K562 (cell line): Measurements from ENCODE around the gene SLC43A2. TPM values are rescaled to one million over a fixed set of nuclear protein-coding genes. Genes with fewer than 3 reads are reported as not detected.
"Not testable (repeated sequence)": the region's sequence is repeated elsewhere in the genome, so short reads cannot be mapped to it uniquely, and the experiment has no call there.

Experiments
- ATAC-seq: fragments of 200-7000 bp; cut with Tn5 transposase; 3 replicates; pipeline ENCODE4 v1.9.1; 2020; ENCODE audit warnings: moderate library complexity
- BruUV-seq: library from RNA; stranded (reverse); fragments of 400-500 nt; replicated peaks from 2 replicates; lab custom pipeline; 2021; lab: Mats Ljungman, UMichigan
- CTCF ChIA-PET: fragments of 300-600 bp; formaldehyde crosslinking; extraction: SDS; loops from one replicate; lab custom pipeline; 2021; ENCODE audit warnings: low intra/inter-chr PET ratio; lab: Yijun Ruan, JAX
- POLR2A ChIA-PET: fragments of 300-600, 350-650 bp; sonication (Branson Sonifier 250); formaldehyde crosslinking; extraction: SDS; loops from one replicate; lab custom pipeline; 2021; ENCODE audit warnings: antibody characterized with exemption, inconsistent platforms; lab: Yijun Ruan, JAX
- DNase-seq, 4 experiments: peaks; one replicate each; pipeline versions ENCODE4 v3.0.0 to v3.0.0-alpha.2; 2011 to 2018; ENCODE audit warnings: low spot score in 3 of 4, mixed read lengths in 3 of 4; ENCODE audit errors: extremely low read depth in 1 of 4
- FAIRE-seq: peaks from 2 replicates; lab custom pipeline; 2011; peaks lifted over from hg19 to GRCh38; lab: Jason Lieb, UNC
- H2AFZ ChIP-seq: 2 replicates; pipeline ENCODE4 v1.6.0; 2011; ENCODE audit warnings: low read depth, low read length, control low read depth, inconsistent platforms
- H3K27ac ChIP-seq: fragments of 200-600 bp; 3 replicates; pipeline ENCODE4 v1.8.0; 2011; ENCODE audit warnings: low read depth, mild to moderate bottlenecking, control low read depth, inconsistent platforms, low read length, moderate library complexity, mixed read lengths; ENCODE audit errors: extremely low read depth
- H3K27me3 ChIP-seq, 2 experiments: fragments of 300-600 bp in 1 of 2; 2 replicates in 1 of 2; 3 replicates in 1 of 2; pipeline versions ENCODE4 v1.6.0 to v1.8.0; 2011; ENCODE audit warnings: inconsistent platforms in 2 of 2, low read length in 2 of 2, mild to moderate bottlenecking in 1 of 2, mixed read lengths in 1 of 2, moderate library complexity in 1 of 2; ENCODE audit not compliant: control insufficient read depth in 2 of 2, insufficient read depth in 2 of 2
- H3K36me3 ChIP-seq: fragments of 300-600 bp; 3 replicates; pipeline ENCODE4 v1.8.0; 2011; ENCODE audit warnings: mild to moderate bottlenecking, low read length, inconsistent platforms; ENCODE audit not compliant: control insufficient read depth, insufficient read depth
- H3K4me1 ChIP-seq, 2 experiments: fragments of 200-600 bp in 1 of 2; replicated peaks in 1 of 2; 2 replicates in 1 of 2; 3 replicates in 1 of 2; pipeline versions ENCODE4 v1.5.1 to v1.8.0; 2011; ENCODE audit warnings: inconsistent platforms in 2 of 2, low read length in 2 of 2, mild to moderate bottlenecking in 1 of 2, mixed read lengths in 1 of 2, moderate library complexity in 1 of 2; ENCODE audit not compliant: control insufficient read depth in 2 of 2, insufficient read depth in 2 of 2
- H3K4me2 ChIP-seq: 2 replicates; pipeline ENCODE4 v1.6.1; 2011; ENCODE audit warnings: low read length, control low read depth, inconsistent platforms, mixed read lengths; ENCODE audit not compliant: insufficient read depth
- H3K4me3 ChIP-seq: fragments of 200-600 bp; sonication (generic), shearing (Covaris generic); 2 replicates; pipeline ENCODE4 v1.5.1; 2016; ENCODE audit warnings: control low read depth, inconsistent platforms
- H3K79me2 ChIP-seq: fragments of 200-600 bp; 3 replicates; pipeline ENCODE4 v1.8.0; 2011; ENCODE audit warnings: low read length, inconsistent platforms; ENCODE audit not compliant: control insufficient read depth, insufficient read depth
- H3K9ac ChIP-seq, 2 experiments: 2 replicates each; pipeline versions ENCODE4 v1.6.0 to v1.6.1; 2011; ENCODE audit warnings: low read depth in 2 of 2, low read length in 2 of 2, control low read depth in 1 of 2, inconsistent platforms in 1 of 2, mild to moderate bottlenecking in 1 of 2, mixed read lengths in 1 of 2; ENCODE audit not compliant: insufficient read depth in 1 of 2
- H3K9me1 ChIP-seq: one replicate; pipeline ENCODE4 v1.6.0; 2011; ENCODE audit warnings: inconsistent platforms, mild to moderate bottlenecking, low read length, moderate library complexity; ENCODE audit not compliant: control insufficient read depth, insufficient read depth
- H3K9me3 ChIP-seq: replicated peaks from 2 replicates; pipeline ENCODE4 v1.5.1; 2011; ENCODE audit warnings: low read depth, low read length, inconsistent platforms; ENCODE audit not compliant: control insufficient read depth, insufficient read depth
- H4K20me1 ChIP-seq: replicated peaks from 2 replicates; pipeline ENCODE4 v1.6.1; 2011; ENCODE audit warnings: low read length, inconsistent platforms, mixed read lengths; ENCODE audit not compliant: control insufficient read depth, insufficient read depth
- ADNP ChIP-seq: fragments of 200-800 bp; sonication (Bioruptor generic); IDR thresholded peaks from 2 replicates; pipeline ENCODE4 v1.6.1; 2016; ENCODE audit warnings: missing genetic modification characterization, missing compliant biosample characterization
- BHLHE40 ChIP-seq: IDR thresholded peaks from 2 replicates; pipeline ENCODE4 v1.6.1; 2011; ENCODE audit warnings: low read length, improper control_type of control experiment
- FIP1L1 ChIP-seq: fragments of 200-400 bp; formaldehyde crosslinking; IDR thresholded peaks from 2 replicates; pipeline ENCODE4 v1.6.1; 2018; ENCODE audit warnings: mild to moderate bottlenecking, low read depth, low read length; ENCODE audit not compliant: poor library complexity, severe bottlenecking
- FUS ChIP-seq: fragments of 200-400 bp; formaldehyde crosslinking; optimal IDR thresholded peaks from 2 replicates; pipeline ENCODE3; 2017; ENCODE audit warnings: low read depth, low read length
- NCOA4 ChIP-seq: fragments of 450-650 bp; IDR thresholded peaks from 2 replicates; pipeline ENCODE4 v1.6.1; 2018; ENCODE audit warnings: mild to moderate bottlenecking; ENCODE audit not compliant: partially characterized antibody
- NRF1 ChIP-seq, 2 experiments: fragments of 450-650 bp; IDR thresholded peaks in 1 of 2; conservative IDR thresholded peaks in 1 of 2; 2 replicates each; pipeline ENCODE4 v1.6.1; 2014; ENCODE audit warnings: mild to moderate bottlenecking in 2 of 2
- PHF8 ChIP-seq: fragments of 200-600 bp; sonication (generic); IDR thresholded peaks from 2 replicates; pipeline ENCODE4 v1.6.1; 2012; ENCODE audit warnings: mixed run types, mild to moderate bottlenecking, inconsistent platforms, low read length, moderate library complexity, borderline replicate concordance
- TARDBP ChIP-seq: fragments of 450-650 bp; IDR thresholded peaks from 2 replicates; pipeline ENCODE4 v1.6.1; 2016
- ZFX ChIP-seq: sonication (generic); formaldehyde crosslinking; IDR thresholded peaks from 2 replicates; pipeline ENCODE4 v1.8.0; 2022; ENCODE audit warnings: mild to moderate bottlenecking, missing genetic modification reagents, moderate library complexity
- ZNF696 ChIP-seq: fragments of 250-450 bp; sonication (Bioruptor Pico); conservative IDR thresholded peaks from 2 replicates; pipeline ENCODE4 v1.4.0; 2020; ENCODE audit warnings: mild to moderate bottlenecking, moderate library complexity
- ZZZ3 ChIP-seq: fragments of 450-650 bp; IDR thresholded peaks from 2 replicates; pipeline ENCODE4 v1.6.1; 2016; ENCODE audit warnings: antibody characterized with exemption, mild to moderate bottlenecking, moderate library complexity
- WGBS: fragments of 100-300 bp; shearing (Covaris generic); methylation state at CpG from one replicate; pipeline ENCODE4 v1.1.6; 2016; ENCODE audit warnings: low coverage, mixed read lengths; ENCODE audit not compliant: insufficient coverage; ENCODE audit errors: missing lambda C conversion rate; 5-methylcytosine and 5-hydroxymethylcytosine counted together
- in situ Hi-C: fragments of 300-500 bp; cut with MboI; formaldehyde crosslinking; loops from 4 replicates; pipeline ENCODE4 v1.15.0; 2018; ENCODE audit warnings: inconsistent platforms, mixed read lengths
- intact Hi-C: fragments of 100-400 bp; cut with micrococcal nuclease; formaldehyde crosslinking; loops from 2 replicates; pipeline ENCODE4 v1.14.2; 2022
- polyA plus RNA-seq, 8 experiments: library from polyadenylated mRNA; depleted of rRNA in 4 of 8; stranded (reverse) in 5 of 8; unstranded in 3 of 8; fragments of >200 nt; fragmentation: Nextera tagmentation in 2 of 8; fragmentation: Illumina TruSeq in 1 of 8; extraction: Ambion mirVana in 2 of 8; extraction: Trizol in 1 of 8; gene quantifications; 2 replicates each; pipeline versions ENCODE4 v1.2.1 to v1.2.3, GENCODE V29; 2011 to 2014; ENCODE audit warnings: inconsistent platforms in 1 of 8, missing spikeins in 1 of 8
- total RNA-seq, 7 experiments: library from RNA; depleted of rRNA in 6 of 7; stranded (reverse); fragments of >200 nt in 6 of 7; fragmentation: Illumina TruSeq in 2 of 7; extraction: Trizol in 2 of 7; gene quantifications; 2 replicates each; pipeline versions ENCODE4 v1.2.1 to v1.2.3, GENCODE V29; 2011 to 2021; ENCODE audit warnings: low replicate concordance in 1 of 7
- TF ChIP-seq, protein P1 (sequence below): fragments of 200-800 bp; sonication (Bioruptor generic); IDR thresholded peaks from 2 replicates; pipeline ENCODE4 v1.6.1; 2017; ENCODE audit warnings: missing genetic modification characterization, missing compliant biosample characterization
- TF ChIP-seq, protein P2 (sequence below): sonication (generic); formaldehyde crosslinking; IDR thresholded peaks from 2 replicates; pipeline ENCODE4 v1.8.1; 2023; ENCODE audit warnings: mild to moderate bottlenecking, missing genetic modification reagents, moderate library complexity

Gene SLC43A2
- total and polyA plus RNA-seq, 9 of the 15 experiments (the other 6 are each of a cell fraction or from before 2014, with no cell fraction given) = 0.03 to 10.2 (median 3.6) TPM

DNA sequence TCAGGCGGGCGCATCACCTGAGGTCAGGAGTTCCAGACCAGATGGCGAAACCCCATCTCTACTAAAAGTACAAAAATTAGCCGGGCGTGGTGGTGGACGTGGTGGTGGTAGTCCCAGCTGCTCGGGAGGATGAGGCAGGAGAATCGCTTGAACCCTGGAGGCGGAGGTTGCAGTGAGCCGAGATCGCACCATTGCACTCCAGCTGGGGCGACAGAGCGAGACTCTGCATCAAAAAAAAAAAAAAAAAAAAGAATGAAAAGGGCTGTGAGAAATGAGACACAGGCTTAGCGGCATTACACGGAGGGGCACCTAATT, 65.2 kb downstream of the SLC43A2 start:
- POLR2A ChIA-PET = interaction anchor here (0.6 to 1.2 kb wide), 2 partner anchors 11 to 808 kb away, joined by 3 read pairs; no protein-coding TSS in a partner anchor
- TF ChIP-seq ADNP (tag) = peak; percentile 76
- CTCF ChIA-PET, H3K9me3 ChIP-seq, ATAC-seq, H3K9me1 ChIP-seq, FAIRE-seq, H3K27me3 ChIP-seq, in situ Hi-C loops, intact Hi-C loops, BruUV-seq, DNase-seq: not testable (repeated sequence)
- Histone ChIP-seq H4K20me1 (peaks cover 12% of the 10 kb centered on the region), H2AFZ (peak overlapping the region; percentile 91), H3K4me2 (peak overlapping the region; percentile 86), H3K9ac (peak overlapping the region; percentile 53 to 94), H3K79me2 (peaks cover 35% of the 10 kb centered on the region), H3K36me3 (peaks cover 15% of the 10 kb centered on the region; the same call in 2 of the 3 replicates), H3K4me3 (peak overlapping the region; percentile 63), H3K4me1 (peaks cover 21 to 53% of the 10 kb centered on the region in 2 experiments; a peak in 4 of 5 replicates), H3K27ac (peak overlapping the region; percentile 78)
- 5% methylated on average over 7 of the region's 15 CpGs for WGBS

DNA sequence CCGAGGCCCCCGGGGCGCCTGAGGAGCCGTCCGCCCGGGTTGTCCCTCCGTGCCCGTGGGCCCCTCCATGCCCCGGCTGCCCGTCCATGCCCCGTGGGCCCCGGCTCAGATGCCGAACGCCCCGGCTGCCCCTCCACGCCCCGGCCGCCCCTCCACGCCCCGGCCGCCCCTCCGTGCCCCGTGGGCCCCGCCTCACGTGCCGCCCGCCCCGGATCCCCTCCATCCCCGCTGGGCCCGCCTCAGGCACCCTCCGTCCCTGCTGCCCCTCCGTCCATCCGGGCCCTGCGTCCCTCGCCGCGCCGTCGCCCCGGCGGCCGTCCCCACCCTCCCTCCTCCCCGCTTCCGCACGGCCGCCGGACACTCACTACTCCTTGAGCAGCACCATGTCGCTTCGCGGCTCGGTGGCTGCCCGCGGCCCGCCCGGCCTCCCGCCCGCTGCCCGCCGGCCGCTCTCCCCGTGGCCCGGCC, 66.4 kb downstream of the SLC43A2 start:
- ATAC-seq = peak; percentile 10; the same call in 2 of the 3 replicates
- Histone ChIP-seq H3K4me2 (peak overlapping the region; percentile 86), H3K4me1 (peaks cover 21 to 57% of the 10 kb centered on the region in 2 experiments; a peak in 4 of 5 replicates), H3K27ac (peak overlapping the region; percentile 78; the same call in 2 of the 3 replicates), H4K20me1 (peaks cover 12% of the 10 kb centered on the region), H3K9me3 (no peaks in the 10 kb centered on the region), H3K27me3 (no peaks in the 10 kb centered on the region), H3K36me3 (peaks cover 24% of the 10 kb centered on the region; the same call in 2 of the 3 replicates), H3K9me1 (no peaks in the 10 kb centered on the region), H3K4me3 (peak overlapping the region; percentile 63), H3K79me2 (peaks cover 39% of the 10 kb centered on the region), H3K9ac (peak overlapping the region; percentile 65 to 94; a peak in 3 of 4 replicates), H2AFZ (no peak overlapping the region)
- CTCF ChIA-PET = no interaction called here
- no TSS peak for BruUV-seq
- POLR2A ChIA-PET = interaction anchor here (0.6 to 1.2 kb wide), 5 partner anchors 12 to 162 kb away, joined by 3 to 4 read pairs (median 3); partner anchors contain the start of gene YWHAE
- in situ Hi-C loops (no loop called here), intact Hi-C loops (no loop called here)
- WGBS = 0% methylated on average over 2 of the region's 62 CpGs
- no peak for FAIRE-seq
- peak in 3 of 4 experiments; percentile 42 to 74 (median 72) for DNase-seq
- TF ChIP-seq FIP1L1 = peak; percentile 14
- no peak for TF ChIP-seq NCOA4
- TF ChIP-seq, protein P1, sequence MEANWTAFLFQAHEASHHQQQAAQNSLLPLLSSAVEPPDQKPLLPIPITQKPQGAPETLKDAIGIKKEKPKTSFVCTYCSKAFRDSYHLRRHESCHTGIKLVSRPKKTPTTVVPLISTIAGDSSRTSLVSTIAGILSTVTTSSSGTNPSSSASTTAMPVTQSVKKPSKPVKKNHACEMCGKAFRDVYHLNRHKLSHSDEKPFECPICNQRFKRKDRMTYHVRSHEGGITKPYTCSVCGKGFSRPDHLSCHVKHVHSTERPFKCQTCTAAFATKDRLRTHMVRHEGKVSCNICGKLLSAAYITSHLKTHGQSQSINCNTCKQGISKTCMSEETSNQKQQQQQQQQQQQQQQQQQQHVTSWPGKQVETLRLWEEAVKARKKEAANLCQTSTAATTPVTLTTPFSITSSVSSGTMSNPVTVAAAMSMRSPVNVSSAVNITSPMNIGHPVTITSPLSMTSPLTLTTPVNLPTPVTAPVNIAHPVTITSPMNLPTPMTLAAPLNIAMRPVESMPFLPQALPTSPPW (CRISPR knock-in tag) = no peak
- TF ChIP-seq, protein P2, sequence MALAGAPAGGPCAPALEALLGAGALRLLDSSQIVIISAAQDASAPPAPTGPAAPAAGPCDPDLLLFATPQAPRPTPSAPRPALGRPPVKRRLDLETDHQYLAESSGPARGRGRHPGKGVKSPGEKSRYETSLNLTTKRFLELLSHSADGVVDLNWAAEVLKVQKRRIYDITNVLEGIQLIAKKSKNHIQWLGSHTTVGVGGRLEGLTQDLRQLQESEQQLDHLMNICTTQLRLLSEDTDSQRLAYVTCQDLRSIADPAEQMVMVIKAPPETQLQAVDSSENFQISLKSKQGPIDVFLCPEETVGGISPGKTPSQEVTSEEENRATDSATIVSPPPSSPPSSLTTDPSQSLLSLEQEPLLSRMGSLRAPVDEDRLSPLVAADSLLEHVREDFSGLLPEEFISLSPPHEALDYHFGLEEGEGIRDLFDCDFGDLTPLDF (CRISPR knock-in tag) = no peak
- peak; percentile 2; the same call in 1 of the 2 replicates for TF ChIP-seq PHF8
- 0 out of 4 replicates have a peak, but pooled peaks of 1 of the 2 experiments have one; percentile 4 for TF ChIP-seq NRF1 (conservative IDR thresholded peaks at IDR 0.05 in 1 of 2, IDR thresholded peaks at IDR 0.05 in 1 of 2)
- no peak for TF ChIP-seq TARDBP
- TF ChIP-seq FUS = peak; percentile 16
- peak; percentile 19; the same call in 1 of the 2 replicates for TF ChIP-seq BHLHE40
- TF ChIP-seq ZZZ3 = no peak
- no peak for TF ChIP-seq ZNF696 (CRISPR knock-in tag)
- TF ChIP-seq ZFX (CRISPR knock-in tag) = 0 out of 2 replicates have a peak, but pooled peaks have one; percentile 2
